Activated CD8-positive, alpha-beta T cell treated with anti-CD3 and anti-CD28 coated beads for 36 hours (primary cell): ENCODE measurements around the gene UBE2E1. TPM values are rescaled to one million over a fixed set of nuclear protein-coding genes. Genes with fewer than 3 reads are reported as not detected.

Source experiments
- ATAC-seq: fragments of 200-7000 bp; cut with Tn5 transposase; one replicate; pipeline ENCODE4 v1.10.0; 2021; ENCODE audit warnings: mild to moderate bottlenecking, moderate library complexity
- CTCF ChIA-PET: fragments of 350-600 bp; sonication (Branson Sonifier 250); formaldehyde crosslinking; loops from one replicate; lab custom pipeline; 2021; ENCODE audit warnings: antibody characterized with exemption; lab: Charles Lee
- POLR2A ChIA-PET: fragments of 350-600 bp; sonication (Branson Sonifier 250); formaldehyde crosslinking; loops from one replicate; lab custom pipeline; 2021; ENCODE audit warnings: antibody characterized with exemption; lab: Charles Lee
- DNase-seq: peaks from one replicate; pipeline ENCODE4 v3.0.0-alpha.2; 2020
- H3K27ac Mint-ChIP-seq: one replicate; pipeline ENCODE4 v1.8.0; 2021; ENCODE audit warnings: mild to moderate bottlenecking, mixed read lengths
- H3K27me3 Mint-ChIP-seq: one replicate; pipeline ENCODE4 v1.8.0; 2021; ENCODE audit warnings: mixed read lengths
- H3K36me3 Mint-ChIP-seq: one replicate; pipeline ENCODE4 v1.8.0; 2021; ENCODE audit warnings: low read depth, mixed read lengths
- H3K4me1 Mint-ChIP-seq: one replicate; pipeline ENCODE4 v1.8.0; 2021; ENCODE audit warnings: low read depth, mixed read lengths
- H3K4me3 Mint-ChIP-seq: one replicate; pipeline ENCODE4 v1.8.0; 2021; ENCODE audit warnings: mild to moderate bottlenecking, moderate library complexity, mixed read lengths
- H3K9me3 Mint-ChIP-seq: one replicate; pipeline ENCODE4 v1.8.0; 2021; ENCODE audit warnings: mixed read lengths
- CTCF ChIP-seq: fragments of 200-600 bp; IDR thresholded peaks from one replicate; pipeline ENCODE4 v1.8.0; 2022; ENCODE audit warnings: antibody characterized with exemption, mild to moderate bottlenecking
- intact Hi-C: fragments of 100-400 bp; cut with micrococcal nuclease; formaldehyde crosslinking; loops from one replicate; pipeline ENCODE4 v1.10.0; 2022
- total RNA-seq, 2 experiments: library from RNA; stranded (reverse); gene quantifications; one replicate each; pipeline ENCODE4 v1.2.3, GENCODE V29; 2021

UBE2E1 gene
- total RNA-seq, 2 experiments from 2014 or later, result 79.0 to 80.3 TPM

DNA sequence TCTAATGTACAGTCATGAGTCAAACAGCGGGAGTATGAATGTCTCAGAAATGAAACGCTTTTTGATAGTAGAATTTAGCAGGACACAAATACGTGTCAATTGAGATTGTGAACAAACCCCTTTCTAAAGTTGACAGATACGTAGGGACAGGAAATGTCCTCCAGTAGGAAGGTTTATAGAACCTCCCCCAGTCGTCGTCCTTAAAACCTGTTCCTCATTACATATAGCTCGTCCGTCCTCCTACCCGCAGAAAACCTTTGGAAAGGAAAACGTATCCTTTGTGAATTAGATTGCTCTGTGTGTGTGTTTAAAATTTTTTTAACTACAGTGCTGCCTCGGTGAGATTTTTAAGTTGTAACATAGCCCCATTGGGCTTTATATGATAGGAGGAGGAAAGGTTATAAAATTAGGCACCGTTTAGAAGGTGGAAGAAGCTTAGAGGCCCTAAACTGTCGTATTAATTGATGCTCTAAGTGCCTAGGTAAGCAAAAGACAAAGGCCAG, 4.1 kb downstream of the UBE2E1 start:
- intact Hi-C loops, result loop anchor here (10.0 kb wide), 2 partner anchors 105 to 365 kb away; partner anchors contain the start of genes NKIRAS1 and RPL15
- ChIA-PET CTCF (interaction anchor here (0.9 kb wide), 1 partner anchor 17 kb away, joined by 4 read pairs; no protein-coding TSS in a partner anchor), POLR2A (interaction anchor here (5.3 kb wide), 1 partner anchor 107 kb away, joined by 37 read pairs; the partner anchor contains the start of genes NKIRAS1 and RPL15)
- Mint-ChIP-seq H3K9me3 (no peaks in the 10 kb centered on the region), H3K27ac (peak overlapping the region; percentile 97), H3K36me3 (peaks cover 40% of the 10 kb centered on the region), H3K4me3 (peak overlapping the region; percentile 87), H3K4me1 (peaks cover 58% of the 10 kb centered on the region), H3K27me3 (peaks cover 4% of the 10 kb centered on the region)
- TF ChIP-seq CTCF, result no peak
- ATAC-seq, result no peak
- DNase-seq, result peak; percentile 11

- DNase-seq (peak; percentile 58), ATAC-seq (peak; percentile 38)
- TF ChIP-seq CTCF, result no peak
- H3K36me3 Mint-ChIP-seq, result peaks cover 44% of the 10 kb centered on the region
- H3K4me3 Mint-ChIP-seq, result peak overlapping the region; percentile 87
- peak overlapping the region; percentile 97 for H3K27ac Mint-ChIP-seq
- no peaks in the 10 kb centered on the region for H3K27me3 Mint-ChIP-seq
- ChIA-PET CTCF (interaction anchor here (0.9 kb wide), 1 partner anchor 17 kb away, joined by 4 read pairs; no protein-coding TSS in a partner anchor), POLR2A (interaction anchor here (5.3 kb wide), 1 partner anchor 107 kb away, joined by 37 read pairs; the partner anchor contains the start of genes NKIRAS1 and RPL15)
- H3K4me1 Mint-ChIP-seq, result peaks cover 57% of the 10 kb centered on the region
- H3K9me3 Mint-ChIP-seq, result no peaks in the 10 kb centered on the region
- intact Hi-C loops, result no loop called here
Observed at GRCh38 chr3:23810343-23811184, 4.8 kb downstream of the UBE2E1 start.

GRCh38 chr3:23811185-23811527, 5.4 kb downstream of the UBE2E1 start:
- ChIA-PET POLR2A (interaction anchor here (0.8 to 5.3 kb wide), 3 partner anchors 9 to 106 kb away, joined by 3 to 37 read pairs (median 10); partner anchors contain the start of genes NKIRAS1 and RPL15), CTCF (no interaction called here)
- intact Hi-C loops, result no loop called here
- peaks cover 61% of the 10 kb centered on the region for H3K4me1 Mint-ChIP-seq
- TF ChIP-seq CTCF, result no peak
- peaks cover 44% of the 10 kb centered on the region for H3K36me3 Mint-ChIP-seq
- peak overlapping the region; percentile 95 for H3K27ac Mint-ChIP-seq
- peak overlapping the region; percentile 84 for H3K4me3 Mint-ChIP-seq
- no peaks in the 10 kb centered on the region for H3K9me3 Mint-ChIP-seq
- ATAC-seq, result no peak
- no peaks in the 10 kb centered on the region for H3K27me3 Mint-ChIP-seq
- no peak for DNase-seq

- Mint-ChIP-seq H3K27me3 (no peaks in the 10 kb centered on the region), H3K9me3 (no peaks in the 10 kb centered on the region), H3K4me1 (peaks cover 63% of the 10 kb centered on the region), H3K36me3 (peaks cover 46% of the 10 kb centered on the region), H3K4me3 (peak overlapping the region; percentile 84), H3K27ac (peak overlapping the region; percentile 28)
- intact Hi-C loops, result no loop called here
- POLR2A ChIA-PET, result interaction anchor here (0.8 to 1.6 kb wide), 2 partner anchors 8 to 106 kb away, joined by 3 to 10 read pairs; partner anchors contain the start of genes NKIRAS1 and RPL15
- no peak for DNase-seq
- CTCF ChIA-PET, result interaction anchor here (0.8 kb wide), 2 partner anchors 15 to 20 kb away, joined by 3 to 5 read pairs; no protein-coding TSS in a partner anchor
- peak; percentile 52 for ATAC-seq
- TF ChIP-seq CTCF, result no peak
Observed at GRCh38 chr3:23811919-23812318, 6.2 kb downstream of the UBE2E1 start.
